Muscle of leg (tissue), 11 donors: Measurements from ENCODE around the gene HOXB8. TPM values are rescaled to one million over a fixed set of nuclear protein-coding genes. Genes with fewer than 3 reads are reported as not detected.

Source experiments
- DNase-seq: peaks from one replicate; pipeline ENCODE4 v3.0.0; 2013
- H3K27ac ChIP-seq: one replicate; pipeline ENCODE4 v1.5.1; 2013; ENCODE audit warnings: mild to moderate bottlenecking, low read length, control low read depth
- H3K27me3 ChIP-seq: one replicate; pipeline ENCODE4 v1.6.1; 2013; ENCODE audit warnings: low read length; ENCODE audit not compliant: control insufficient read depth, insufficient read depth
- H3K36me3 ChIP-seq: one replicate; pipeline ENCODE4 v1.6.1; 2013; ENCODE audit warnings: low read length; ENCODE audit not compliant: control insufficient read depth, insufficient read depth
- H3K4me1 ChIP-seq: one replicate; pipeline ENCODE4 v1.6.1; 2013; ENCODE audit warnings: low read length; ENCODE audit not compliant: control insufficient read depth, insufficient read depth
- H3K4me3 ChIP-seq: one replicate; pipeline ENCODE4 v1.5.1; 2013; ENCODE audit warnings: low read length, control low read depth
- H3K9me3 ChIP-seq: replicated peaks from 2 replicates; pipeline ENCODE4 v1.6.1; 2013; ENCODE audit warnings: low read depth, low read length; ENCODE audit not compliant: control insufficient read depth
- WGBS: methylation state at CpG from one replicate; pipeline ENCODE4 v1.1.5; 2013; ENCODE audit warnings: missing lambda C conversion rate; ENCODE audit not compliant: insufficient coverage; 5-methylcytosine and 5-hydroxymethylcytosine counted together
- polyA plus RNA-seq, 8 donors: library from polyadenylated mRNA; unstranded; fragments of 120-200 nt; gene quantifications; one replicate each; pipeline versions ENCODE4 v1.2.1 to v1.2.3, GENCODE V29; 2013; ENCODE audit warnings: inconsistent platforms in 1 of 8, low replicate concordance in 1 of 8; ENCODE audit not compliant: insufficient read length in 8 of 8, insufficient read depth in 1 of 8
- total RNA-seq: library from RNA; stranded (reverse); fragments of 120-200 nt; gene quantifications from one replicate; pipeline ENCODE4 v1.2.4, GENCODE V29; 2013

HOXB8 gene
- total and polyA plus RNA-seq, 9 donors, result 0.04 to 0.46 (median 0.29) TPM; not detected in 1

GRCh38 chr17:48589060-48589830 is 25.8 kb downstream of the HOXB8 start:
- no peaks in the 10 kb centered on the region for H3K36me3 ChIP-seq
- H3K27me3 ChIP-seq, result peaks cover 98% of the 10 kb centered on the region
- no peak overlapping the region for H3K27ac ChIP-seq
- H3K4me3 ChIP-seq, result no peak overlapping the region
- no peak for DNase-seq
- H3K9me3 ChIP-seq, result no peaks in the 10 kb centered on the region
- 6% methylated on average over 2 of the region's 10 CpGs for WGBS
- peaks cover 39% of the 10 kb centered on the region for H3K4me1 ChIP-seq

DNA sequence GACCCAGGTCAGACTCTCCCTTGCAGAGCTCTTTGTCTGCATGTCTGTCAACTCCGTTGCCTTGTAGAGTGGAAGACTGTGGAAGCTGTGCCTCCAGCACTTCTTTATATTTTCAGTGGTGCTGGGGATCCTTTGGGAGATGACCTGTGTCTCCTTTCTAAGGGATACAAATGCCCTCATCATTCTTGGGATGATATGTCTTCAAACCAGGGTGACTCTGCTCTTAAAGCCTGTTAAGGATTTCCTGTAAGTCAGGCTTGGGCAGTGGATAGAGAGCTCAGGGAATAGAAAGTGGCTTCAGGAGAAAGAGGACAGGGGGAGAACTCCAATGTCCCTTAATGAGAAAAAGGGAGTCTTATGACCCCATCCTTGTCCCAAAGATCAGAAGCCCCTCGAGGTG is 26.6 kb downstream of the HOXB8 start:
- DNase-seq, result no peak
- H3K27ac ChIP-seq, result no peak overlapping the region
- WGBS, result no CpG with 5 or more reads among the region's 2 CpGs
- H3K27me3 ChIP-seq, result peaks cover 95% of the 10 kb centered on the region
- H3K4me1 ChIP-seq, result peaks cover 36% of the 10 kb centered on the region
- H3K36me3 ChIP-seq, result no peaks in the 10 kb centered on the region
- no peaks in the 10 kb centered on the region for H3K9me3 ChIP-seq
- H3K4me3 ChIP-seq, result no peak overlapping the region

DNA sequence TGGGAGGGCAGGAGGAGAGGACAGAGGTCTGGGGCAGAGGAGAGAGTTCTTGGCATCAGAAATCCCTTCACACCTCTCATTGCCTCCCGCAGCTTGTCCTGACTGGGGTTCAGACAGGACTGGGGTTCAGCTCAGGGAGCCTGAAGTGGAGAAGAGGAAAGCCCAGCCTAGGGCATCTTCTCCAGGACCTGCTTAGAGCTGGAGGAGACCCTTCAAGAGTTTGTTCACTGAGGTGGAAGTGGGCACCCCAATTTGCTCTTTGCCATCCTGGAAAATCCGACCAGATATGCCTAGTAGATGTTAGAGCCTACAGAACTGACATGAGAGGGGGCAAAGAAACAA is 27.0 kb downstream of the HOXB8 start:
- peak overlapping the region; percentile 29 for H3K27ac ChIP-seq
- H3K27me3 ChIP-seq, result peaks cover 95% of the 10 kb centered on the region

GRCh38 chr17:48587276-48588073 is 27.6 kb downstream of the HOXB8 start:
- Histone ChIP-seq H3K36me3 (no peaks in the 10 kb centered on the region), H3K4me3 (no peak overlapping the region), H3K9me3 (no peaks in the 10 kb centered on the region), H3K27ac (peak overlapping the region; percentile 71), H3K4me1 (peaks cover 30% of the 10 kb centered on the region), H3K27me3 (peaks cover 95% of the 10 kb centered on the region)
- WGBS, result 0% methylated on average over 1 of the region's 5 CpGs
- no peak for DNase-seq

More for the DNA sequence above, 27.0 kb downstream of the HOXB8 start:
- no peaks in the 10 kb centered on the region for H3K36me3 ChIP-seq
- H3K4me3 ChIP-seq, result no peak overlapping the region
- no peaks in the 10 kb centered on the region for H3K9me3 ChIP-seq
- no peak for DNase-seq
- H3K4me1 ChIP-seq, result peaks cover 31% of the 10 kb centered on the region
- WGBS, result 50% methylated on average over 1 of the region's 2 CpGs

- Histone ChIP-seq H3K27me3 (peaks cover 95% of the 10 kb centered on the region), H3K4me1 (peaks cover 35% of the 10 kb centered on the region), H3K9me3 (no peaks in the 10 kb centered on the region), H3K36me3 (no peaks in the 10 kb centered on the region), H3K4me3 (peak overlapping the region; percentile 56), H3K27ac (peak overlapping the region; percentile 78)
- DNase-seq, result no peak
- WGBS, result 5% methylated on average over 19 of the region's 34 CpGs
Measured at GRCh38 chr17:48586355-48587258, 28.5 kb downstream of the HOXB8 start.

DNA sequence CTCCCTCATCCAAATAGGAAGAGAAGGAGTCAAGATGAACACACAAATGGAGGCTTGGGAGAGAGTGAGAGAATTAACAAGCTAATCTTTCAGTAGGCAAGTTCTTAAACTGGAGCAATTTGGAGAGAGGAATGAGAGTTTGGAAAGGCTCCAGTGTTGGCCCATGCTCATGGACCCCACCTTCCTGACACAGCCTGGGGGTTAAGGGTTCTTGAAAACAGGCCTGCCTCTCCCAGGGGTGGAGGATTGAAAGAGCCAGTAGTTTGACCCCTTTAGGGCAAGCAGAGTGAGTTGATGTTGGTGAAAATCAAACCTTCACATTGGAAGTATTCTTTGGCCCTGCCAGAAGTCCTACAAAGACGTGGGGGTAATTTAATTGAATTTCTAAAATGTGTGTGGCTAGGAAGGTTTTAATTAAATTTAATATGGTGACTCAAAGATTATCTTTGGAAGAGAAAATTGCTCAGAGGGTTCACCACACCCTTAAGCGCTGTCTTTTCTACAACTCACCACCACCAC is 30.8 kb downstream of the HOXB8 start:
- Histone ChIP-seq H3K27me3 (peaks cover 95% of the 10 kb centered on the region), H3K4me3 (no peak overlapping the region), H3K4me1 (peaks cover 36% of the 10 kb centered on the region), H3K36me3 (no peaks in the 10 kb centered on the region), H3K9me3 (no peaks in the 10 kb centered on the region), H3K27ac (no peak overlapping the region)
- DNase-seq, result no peak
- 67% methylated on average over 1 of the region's 2 CpGs for WGBS

DNA sequence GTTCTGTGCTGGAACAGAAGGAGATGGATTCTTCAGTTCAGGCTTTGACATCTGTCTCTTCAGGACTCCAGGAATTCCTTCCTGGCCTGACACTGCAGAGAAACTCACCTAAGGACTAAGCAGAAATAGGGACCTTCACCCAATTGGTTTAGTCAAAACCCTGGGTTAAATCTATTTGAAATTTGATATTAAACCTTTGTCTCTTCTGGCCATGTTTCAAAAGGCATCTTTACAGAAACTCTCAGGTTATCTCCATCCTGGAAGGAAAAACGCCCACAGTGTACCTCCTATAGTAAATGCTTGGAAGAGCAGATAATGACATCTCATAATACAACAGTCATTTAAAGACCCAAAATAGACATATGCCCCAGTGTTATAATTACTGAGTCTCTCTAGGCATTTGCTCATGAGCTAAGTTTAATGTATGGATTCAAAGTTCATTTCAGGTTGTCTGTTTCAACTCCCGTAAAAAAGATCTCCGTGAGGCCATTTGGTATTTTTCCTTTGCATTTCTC is 31.3 kb downstream of the HOXB8 start:
- WGBS, result no CpG with 5 or more reads among the region's 3 CpGs
- Histone ChIP-seq H3K36me3 (no peaks in the 10 kb centered on the region), H3K27ac (no peak overlapping the region), H3K4me3 (no peak overlapping the region), H3K4me1 (peaks cover 40% of the 10 kb centered on the region), H3K27me3 (peaks cover 97% of the 10 kb centered on the region), H3K9me3 (no peaks in the 10 kb centered on the region)
- no peak for DNase-seq

DNA sequence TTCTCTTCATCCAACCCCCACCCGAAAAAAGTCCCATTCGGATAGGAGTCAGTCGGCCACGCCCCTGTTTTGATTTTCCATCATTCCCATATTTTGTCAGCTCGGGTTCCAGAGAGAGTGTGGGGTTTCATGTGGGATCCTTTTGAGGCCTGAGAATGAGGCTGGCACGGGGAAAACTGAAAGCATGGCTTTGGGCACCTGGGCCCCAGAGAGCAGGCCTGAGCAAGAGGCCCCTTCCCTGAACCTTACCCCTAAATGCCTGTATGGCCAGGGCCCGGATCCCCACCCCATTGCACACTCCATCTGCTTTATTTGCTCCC is 32.4 kb downstream of the HOXB8 start:
- Histone ChIP-seq H3K27me3 (peaks cover 95% of the 10 kb centered on the region), H3K36me3 (no peaks in the 10 kb centered on the region), H3K4me1 (peaks cover 41% of the 10 kb centered on the region), H3K27ac (peak overlapping the region; percentile 78), H3K9me3 (no peaks in the 10 kb centered on the region), H3K4me3 (no peak overlapping the region)
- 33% methylated on average over 1 of the region's 7 CpGs for WGBS
- no peak for DNase-seq

DNA sequence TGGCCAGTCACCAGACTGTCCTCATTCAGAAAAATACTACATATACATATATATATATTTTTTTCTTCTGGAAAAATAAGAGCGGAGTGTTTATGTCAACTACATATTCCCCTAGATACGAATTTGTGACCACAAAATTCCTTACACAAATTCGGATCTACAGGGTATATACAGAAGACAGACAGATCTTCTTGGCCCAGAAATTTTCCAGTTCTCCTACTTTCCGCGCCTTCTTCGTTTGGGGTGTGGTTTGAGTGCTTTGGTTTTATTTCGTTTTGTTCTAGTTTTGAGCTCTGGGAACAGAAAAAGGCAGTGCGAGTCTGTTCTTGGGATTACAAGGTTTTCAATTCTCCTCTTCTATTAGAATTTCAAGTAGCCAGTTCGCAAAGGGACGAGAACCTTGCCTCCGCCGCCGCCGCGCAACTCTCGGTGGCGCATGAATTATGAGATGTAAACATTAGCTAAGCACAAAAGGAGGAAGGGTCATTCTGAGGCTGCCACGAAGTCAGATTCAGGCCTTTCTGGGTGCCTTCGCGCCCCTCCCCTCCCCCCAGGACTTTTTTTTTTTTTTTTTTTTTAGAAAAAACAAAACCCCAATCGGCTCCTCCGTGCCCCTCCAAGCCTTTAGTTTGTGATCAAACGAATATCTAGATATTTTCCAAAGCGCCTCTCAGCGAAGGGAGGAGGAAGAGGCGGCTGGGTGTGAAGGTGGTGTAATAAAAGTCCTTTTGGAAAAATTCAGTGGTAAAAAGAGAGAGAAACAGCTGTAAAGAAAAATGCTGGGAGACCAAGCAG is 35.1 kb downstream of the HOXB8 start:
- Histone ChIP-seq H3K4me3 (no peak overlapping the region), H3K27me3 (peaks cover 94% of the 10 kb centered on the region), H3K4me1 (peaks cover 36% of the 10 kb centered on the region), H3K27ac (peak overlapping the region; percentile 86), H3K9me3 (no peaks in the 10 kb centered on the region), H3K36me3 (no peaks in the 10 kb centered on the region)
- WGBS, result 20% methylated on average over 1 of the region's 26 CpGs
- DNase-seq, result peak; percentile 34
